ENCODE results near the gene CYBA. TPM values are rescaled to one million over a fixed set of nuclear protein-coding genes. Genes with fewer than 3 reads are reported as not detected.

Gene CYBA
- total and polyA plus RNA-seq, 2 of the 13 experiments (the other 11 are each of a cell fraction or from before 2014, with no cell fraction given) = 196 to 250 TPM

- TF ChIP-seq ZNF740 (CRISPR knock-in tag; IDR thresholded peaks at IDR 0.05) (no peak), CBX1 (IDR thresholded peaks at IDR 0.05; ENCODE audit: low read depth) (no peak), MAF1 (CRISPR knock-in tag; IDR thresholded peaks at IDR 0.05; ENCODE audit: borderline replicate concordance) (no peak), ZNF563 (CRISPR knock-in tag; IDR thresholded peaks at IDR 0.05) (no peak), GPN1 (CRISPR knock-in tag; IDR thresholded peaks at IDR 0.05; ENCODE audit: borderline replicate concordance) (no peak), ZNF792 (CRISPR knock-in tag; IDR thresholded peaks at IDR 0.05) (peak; percentile 20; the same call in 1 of the 2 replicates), NAIF1 (CRISPR knock-in tag; IDR thresholded peaks at IDR 0.05; ENCODE audit: borderline replicate concordance) (no peak), MATR3 (CRISPR knock-in tag; IDR thresholded peaks at IDR 0.05) (no peak), ZFP62 (CRISPR knock-in tag; IDR thresholded peaks at IDR 0.05) (no peak), DRAP1 (CRISPR knock-in tag; IDR thresholded peaks at IDR 0.05) (peak; percentile 57; the same call in 1 of the 2 replicates), ZSCAN25 (CRISPR knock-in tag; IDR thresholded peaks at IDR 0.05) (peak; percentile 67), ZNF337 (CRISPR knock-in tag; IDR thresholded peaks at IDR 0.05; ENCODE audit: borderline replicate concordance, low read depth) (no peak), ELF3 (CRISPR knock-in tag; IDR thresholded peaks at IDR 0.05) (peak; percentile 45; the same call in 1 of the 2 replicates), SETDB1 (CRISPR knock-in tag; IDR thresholded peaks at IDR 0.05; ENCODE audit: borderline replicate concordance) (no peak), CREB3 (CRISPR knock-in tag; IDR thresholded peaks at IDR 0.05) (no peak), CENPBD1 (CRISPR knock-in tag; IDR thresholded peaks at IDR 0.05; ENCODE audit: borderline replicate concordance, low read depth) (no peak), ETV5 (CRISPR knock-in tag; IDR thresholded peaks at IDR 0.05; ENCODE audit: borderline replicate concordance) (no peak), MTA1 (CRISPR knock-in tag; IDR thresholded peaks at IDR 0.05; ENCODE audit: borderline replicate concordance) (peak; percentile 66), ZNF17 (CRISPR knock-in tag; IDR thresholded peaks at IDR 0.05) (no peak), KDM6A (CRISPR knock-in tag; IDR thresholded peaks at IDR 0.05; ENCODE audit: low read depth) (0 out of 2 replicates have a peak, but pooled peaks have one; percentile 8), ATM (IDR thresholded peaks at IDR 0.05; ENCODE audit: borderline replicate concordance) (no peak), ZSCAN29 (CRISPR knock-in tag; conservative IDR thresholded peaks at IDR 0.05) (0 out of 2 replicates have a peak, but pooled peaks have one; percentile 24), ATF7 (IDR thresholded peaks at IDR 0.05) (no peak), ATF7 (CRISPR knock-in tag; IDR thresholded peaks at IDR 0.05) (no peak; the same call in 1 of the 2 replicates), AFF4 (CRISPR knock-in tag; IDR thresholded peaks at IDR 0.05) (no peak)
These were observed 717 bp downstream of the CYBA start (continued) for GRCh38 chr16:88649924-88650748.
